Keratinocyte (primary cell): ENCODE data around the gene PCP2. TPM values are rescaled to one million over a fixed set of nuclear protein-coding genes. Genes with fewer than 3 reads are reported as not detected.

Experiments used
- DNase-seq: peaks from one replicate; pipeline ENCODE4 v3.0.0-alpha.2; 2011; ENCODE audit warnings: low read depth, missing footprints, low spot score
- FAIRE-seq: peaks from 2 replicates; lab custom pipeline; 2011; peaks lifted over from hg19 to GRCh38; lab: Jason Lieb, UNC
- H2AFZ ChIP-seq: 2 replicates; pipeline ENCODE4 v1.6.0; 2012; ENCODE audit warnings: low read length, control low read depth, inconsistent platforms; ENCODE audit not compliant: control insufficient read depth
- H3K27ac ChIP-seq: 2 replicates; pipeline ENCODE4 v1.5.1; 2011; ENCODE audit warnings: low read length; ENCODE audit not compliant: control insufficient read depth, insufficient read depth
- H3K27me3 ChIP-seq: 3 replicates; pipeline ENCODE4 v1.6.0; 2011; ENCODE audit warnings: low read length; ENCODE audit not compliant: control insufficient read depth, insufficient read depth; ENCODE audit errors: extremely low read depth
- H3K36me3 ChIP-seq, 2 experiments: 2 replicates in 1 of 2; 3 replicates in 1 of 2; pipeline ENCODE4 v1.5.1; 2011; ENCODE audit warnings: low read length in 2 of 2, mild to moderate bottlenecking in 1 of 2; ENCODE audit not compliant: control insufficient read depth in 2 of 2, insufficient read depth in 2 of 2; ENCODE audit errors: extremely low read depth in 1 of 2
- H3K4me1 ChIP-seq: 3 replicates; pipeline ENCODE4 v1.5.1; 2011; ENCODE audit warnings: low read length; ENCODE audit not compliant: control insufficient read depth, insufficient read depth; ENCODE audit errors: extremely low read depth
- H3K4me2 ChIP-seq: 3 replicates; pipeline ENCODE4 v1.6.0; 2011; ENCODE audit warnings: low read depth, low read length; ENCODE audit not compliant: control insufficient read depth, insufficient read depth; ENCODE audit errors: extremely low read depth
- H3K4me3 ChIP-seq, 3 experiments: fragments of 200-600 bp in 1 of 3; sonication (generic) in 1 of 3; 2 replicates in 2 of 3; 3 replicates in 1 of 3; pipeline ENCODE4 v1.5.1; 2011 to 2016; ENCODE audit warnings: low read length in 3 of 3, mild to moderate bottlenecking in 3 of 3, control low read depth in 2 of 3, inconsistent platforms in 1 of 3, low read depth in 1 of 3, mixed read lengths in 1 of 3, mixed run types in 1 of 3, moderate library complexity in 1 of 3; ENCODE audit not compliant: control insufficient read depth in 2 of 3, insufficient read depth in 2 of 3; ENCODE audit errors: extremely low read depth in 1 of 3
- H3K79me2 ChIP-seq: 2 replicates; pipeline ENCODE4 v1.6.0; 2012; ENCODE audit warnings: low read length; ENCODE audit not compliant: control insufficient read depth, insufficient read depth
- H3K9ac ChIP-seq: 3 replicates; pipeline ENCODE4 v1.6.0; 2011; ENCODE audit warnings: low read length; ENCODE audit not compliant: control insufficient read depth, insufficient read depth; ENCODE audit errors: extremely low read depth
- H3K9me1 ChIP-seq: 3 replicates; pipeline ENCODE4 v1.6.0; 2011; ENCODE audit warnings: low read length; ENCODE audit not compliant: control insufficient read depth, insufficient read depth; ENCODE audit errors: extremely low read depth
- H3K9me3 ChIP-seq: 2 replicates; pipeline ENCODE4 v1.5.1; 2012; ENCODE audit warnings: low read depth, low read length; ENCODE audit not compliant: control insufficient read depth
- H4K20me1 ChIP-seq: 3 replicates; pipeline ENCODE4 v1.6.0; 2011; ENCODE audit warnings: low read length; ENCODE audit not compliant: control insufficient read depth, insufficient read depth; ENCODE audit errors: extremely low read depth
- EZH2 ChIP-seq: IDR thresholded peaks from one replicate; pipeline ENCODE4 v1.6.1; 2012; ENCODE audit warnings: inconsistent platforms, mild to moderate bottlenecking, low read length, moderate library complexity
- dilution Hi-C: fragments of 300-500 bp; cut with MboI; formaldehyde crosslinking; loops from one replicate; pipeline ENCODE4 v1.7.0; 2020; ENCODE audit warnings: low sequenced_read_pairs; ENCODE audit not compliant: extremely low pct_ligation_motif_present
- polyA plus RNA-seq, 5 experiments: library from polyadenylated mRNA; depleted of rRNA in 3 of 5; stranded (reverse) in 3 of 5; stranded (forward) in 1 of 5; unstranded in 1 of 5; fragments of >200 nt; gene quantifications; 1 replicate in 1 of 5; 2 replicates in 3 of 5; 3 replicates in 1 of 5; pipeline versions ENCODE4 v1.2.1 to v1.2.3, GENCODE V29; 2011 to 2012; ENCODE audit warnings: missing spikeins in 2 of 5, low read depth in 1 of 5, low replicate concordance in 1 of 5
- TF ChIP-seq, protein P1 (sequence below), 3 experiments: IDR thresholded peaks in 1 of 3; conservative IDR thresholded peaks in 1 of 3; optimal IDR thresholded peaks in 1 of 3; 2 replicates in 2 of 3; 3 replicates in 1 of 3; pipeline versions ENCODE3 to v1.5.1; 2011; ENCODE audit warnings: low read length in 3 of 3, mild to moderate bottlenecking in 3 of 3, moderate library complexity in 2 of 3, control low read depth in 1 of 3, inconsistent platforms in 1 of 3; ENCODE audit not compliant: insufficient read depth in 2 of 3; ENCODE audit errors: extremely low read depth in 1 of 3

The PCP2 gene
- polyA plus RNA-seq, 1 donor (not counting 4 experiments of a cell fraction or from before 2014, with no cell fraction given): not detected

DNA sequence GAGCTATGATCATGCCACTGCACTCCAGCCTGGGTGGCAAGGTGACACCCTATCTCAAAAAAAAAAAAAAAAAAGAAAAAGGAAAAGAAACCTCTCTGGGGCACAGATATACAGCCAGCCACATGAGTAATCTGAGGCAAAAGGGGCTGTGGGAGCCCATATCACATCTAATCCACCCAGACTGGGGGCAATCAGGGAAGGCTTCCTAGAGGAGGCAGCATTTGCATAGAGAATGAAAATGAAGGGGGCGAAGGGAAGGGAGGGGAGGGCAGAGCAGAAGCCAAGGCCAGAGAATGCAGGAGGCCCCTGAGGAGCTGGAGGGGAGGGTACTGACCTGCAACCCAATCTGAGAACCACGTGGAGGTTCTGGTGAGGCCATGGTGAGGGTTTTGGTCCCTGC, 16.6 kb upstream of the PCP2 start:
- Histone ChIP-seq H3K27me3 (no peaks in the 10 kb centered on the region), H3K4me2 (no peak overlapping the region), H3K4me1 (peaks cover 4% of the 10 kb centered on the region), H3K79me2 (no peaks in the 10 kb centered on the region), H3K9ac (no peak overlapping the region), H3K9me1 (peaks cover 2% of the 10 kb centered on the region), H3K27ac (no peak overlapping the region), H3K9me3 (no peaks in the 10 kb centered on the region), H3K4me3 (no peak overlapping the region), H4K20me1 (no peaks in the 10 kb centered on the region), H2AFZ (no peak overlapping the region), H3K36me3 (peaks cover 4 to 7% of the 10 kb centered on the region in 2 experiments)
- DNase-seq (no peak), FAIRE-seq (no peak)
- dilution Hi-C loops: no loop called here
- no peak for TF ChIP-seq EZH2
- TF ChIP-seq, protein P1, sequence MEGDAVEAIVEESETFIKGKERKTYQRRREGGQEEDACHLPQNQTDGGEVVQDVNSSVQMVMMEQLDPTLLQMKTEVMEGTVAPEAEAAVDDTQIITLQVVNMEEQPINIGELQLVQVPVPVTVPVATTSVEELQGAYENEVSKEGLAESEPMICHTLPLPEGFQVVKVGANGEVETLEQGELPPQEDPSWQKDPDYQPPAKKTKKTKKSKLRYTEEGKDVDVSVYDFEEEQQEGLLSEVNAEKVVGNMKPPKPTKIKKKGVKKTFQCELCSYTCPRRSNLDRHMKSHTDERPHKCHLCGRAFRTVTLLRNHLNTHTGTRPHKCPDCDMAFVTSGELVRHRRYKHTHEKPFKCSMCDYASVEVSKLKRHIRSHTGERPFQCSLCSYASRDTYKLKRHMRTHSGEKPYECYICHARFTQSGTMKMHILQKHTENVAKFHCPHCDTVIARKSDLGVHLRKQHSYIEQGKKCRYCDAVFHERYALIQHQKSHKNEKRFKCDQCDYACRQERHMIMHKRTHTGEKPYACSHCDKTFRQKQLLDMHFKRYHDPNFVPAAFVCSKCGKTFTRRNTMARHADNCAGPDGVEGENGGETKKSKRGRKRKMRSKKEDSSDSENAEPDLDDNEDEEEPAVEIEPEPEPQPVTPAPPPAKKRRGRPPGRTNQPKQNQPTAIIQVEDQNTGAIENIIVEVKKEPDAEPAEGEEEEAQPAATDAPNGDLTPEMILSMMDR (optimal IDR thresholded peaks at IDR 0.05 in 1 of 3, IDR thresholded peaks at IDR 0.05 in 1 of 3, conservative IDR thresholded peaks at IDR 0.05 in 1 of 3; ENCODE audit: extremely low read depth in 1 of 3, insufficient read depth in 2 of 3, low read length in 3 of 3): no peak

DNA sequence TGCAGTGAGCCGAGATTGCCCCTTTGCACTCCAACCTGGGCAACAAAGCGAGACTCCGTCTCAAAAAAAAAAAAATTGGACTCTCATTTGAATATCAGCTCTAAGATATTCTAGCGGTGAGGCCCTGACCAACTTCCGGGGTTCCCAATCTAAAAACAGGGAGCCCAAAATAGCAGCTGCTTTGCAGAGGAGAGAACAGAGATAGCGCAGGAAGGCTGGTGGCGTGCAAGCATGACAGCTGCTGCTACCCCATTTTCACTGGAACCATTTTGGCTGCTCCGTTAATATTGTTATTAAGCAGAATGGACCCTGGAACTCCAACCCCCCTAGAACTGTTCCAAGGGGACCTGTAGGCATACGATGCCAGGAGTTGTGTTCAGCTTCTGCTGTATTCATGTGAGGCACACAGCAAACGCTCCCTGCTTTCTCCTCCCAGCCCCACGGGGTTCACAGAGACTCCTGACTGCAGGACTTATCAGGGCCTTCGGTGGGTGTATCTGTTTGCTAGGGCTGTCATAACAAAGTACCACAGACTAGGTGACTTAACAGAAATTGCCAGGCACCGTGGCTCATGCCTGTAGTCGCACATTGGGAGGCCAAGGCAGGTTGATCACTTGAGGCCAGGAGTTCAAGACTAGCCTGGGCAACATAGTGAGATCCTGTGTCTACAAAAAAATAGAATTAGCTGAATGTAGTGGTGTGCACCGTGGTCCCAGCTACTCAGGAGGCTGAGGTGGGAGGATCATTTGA, 14.9 kb upstream of the PCP2 start:
- Histone ChIP-seq H3K4me3 (no peak overlapping the region), H3K9me3 (no peaks in the 10 kb centered on the region), H3K27ac (no peak overlapping the region), H3K9me1 (peaks cover 2% of the 10 kb centered on the region), H3K79me2 (no peaks in the 10 kb centered on the region), H3K36me3 (peaks cover 4 to 12% of the 10 kb centered on the region in 2 experiments), H3K27me3 (no peaks in the 10 kb centered on the region), H3K4me1 (peaks cover 4% of the 10 kb centered on the region), H4K20me1 (no peaks in the 10 kb centered on the region), H2AFZ (no peak overlapping the region), H3K4me2 (no peak overlapping the region), H3K9ac (no peak overlapping the region)
- dilution Hi-C loops: no loop called here
- TF ChIP-seq, protein P1 (optimal IDR thresholded peaks at IDR 0.05 in 1 of 3, IDR thresholded peaks at IDR 0.05 in 1 of 3, conservative IDR thresholded peaks at IDR 0.05 in 1 of 3; ENCODE audit: extremely low read depth in 1 of 3, insufficient read depth in 2 of 3, low read length in 3 of 3): no peak
- no peak for TF ChIP-seq EZH2
- no peak for DNase-seq
- FAIRE-seq: no peak
